GM18861 (cell line): ENCODE results near the gene ADCY9.
"Not testable (repeated sequence)": the region's sequence is repeated elsewhere in the genome, so short reads cannot be mapped to it uniquely, and the experiment has no call there.

ENCODE experiments used
- ATAC-seq: cut with Tn5 transposase; IDR thresholded peaks from one replicate; pipeline ENCODE4 v1.9.1; 2021; ENCODE audit not compliant: unreplicated experiment

The ADCY9 gene

DNA sequence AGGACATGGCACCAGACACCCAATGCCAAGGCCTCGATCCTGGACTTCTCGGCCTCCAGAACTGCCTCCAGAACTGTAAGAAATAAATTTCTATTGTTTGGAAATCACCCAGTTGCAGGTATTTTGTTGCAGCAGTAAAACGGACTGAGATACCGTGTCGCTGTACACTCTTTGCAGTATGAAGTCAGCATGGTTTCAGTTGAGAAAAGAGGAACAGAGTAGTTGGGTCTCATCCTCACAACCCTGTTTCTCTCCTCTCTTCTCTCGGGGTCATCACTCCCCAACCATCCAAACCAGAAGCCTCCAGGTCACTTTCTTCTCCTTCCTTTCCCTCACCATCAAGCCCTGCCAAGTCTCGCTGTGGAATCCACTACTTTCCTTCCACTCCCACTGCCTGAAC is 77.8 kb downstream of the ADCY9 start:
- ATAC-seq, result no peak

DNA sequence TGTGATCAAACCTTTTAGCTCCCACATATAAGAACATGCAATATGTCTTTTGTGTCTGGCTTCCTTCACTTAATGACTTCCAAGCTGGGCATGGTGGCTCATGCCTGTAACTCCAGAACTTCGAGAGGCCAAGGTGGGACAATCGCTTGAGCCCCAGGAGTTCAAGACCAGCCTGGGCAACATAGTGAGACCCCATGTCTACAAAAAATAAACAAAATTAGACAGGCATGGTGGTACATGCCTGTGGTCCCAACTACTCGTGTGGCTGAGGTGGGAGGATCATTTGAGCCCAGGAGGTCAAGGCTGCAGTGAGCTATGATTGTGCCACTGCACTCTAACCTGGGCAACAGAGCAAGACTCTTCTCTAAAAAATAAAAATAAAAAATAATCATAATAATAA is 79.3 kb downstream of the ADCY9 start:
- not testable (repeated sequence) for ATAC-seq

DNA sequence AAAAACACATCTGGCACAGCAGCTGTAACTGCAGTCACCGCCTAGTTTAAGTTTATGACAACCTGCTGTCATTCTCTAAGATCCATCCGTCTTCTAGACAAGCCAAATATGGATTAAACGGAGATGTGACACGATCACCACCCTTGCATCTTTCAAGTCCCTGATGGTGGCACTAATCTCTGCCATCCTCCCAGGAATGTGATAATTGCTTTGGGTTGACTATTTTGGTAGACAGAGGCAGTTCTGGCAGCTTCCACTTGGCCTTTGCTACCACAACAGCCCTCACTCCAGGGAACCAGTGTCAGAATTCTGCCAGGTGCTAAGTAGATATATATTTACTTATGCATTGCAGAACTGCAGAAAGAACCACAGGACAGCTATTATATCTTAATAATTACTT is 81.3 kb downstream of the ADCY9 start:
- no peak for ATAC-seq

DNA sequence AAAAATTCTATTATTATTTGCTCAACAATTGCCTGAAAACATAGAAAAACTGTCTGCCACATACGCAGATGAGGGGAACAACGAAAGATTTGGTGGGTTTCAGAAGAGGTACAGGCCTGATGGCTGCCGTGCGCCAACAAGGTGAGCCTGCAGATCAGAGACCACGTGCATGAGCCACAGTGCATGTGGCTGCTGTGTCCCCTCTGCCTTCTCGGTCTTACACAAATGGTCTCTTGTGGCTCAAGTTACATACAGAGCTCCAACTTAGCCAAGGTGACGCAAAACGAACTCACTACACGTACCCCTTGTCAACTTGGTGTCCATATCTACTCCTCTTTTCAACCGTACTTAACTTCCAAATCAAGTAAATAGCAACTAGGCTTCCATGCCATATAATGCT is 82.3 kb downstream of the ADCY9 start:
- no peak for ATAC-seq

DNA sequence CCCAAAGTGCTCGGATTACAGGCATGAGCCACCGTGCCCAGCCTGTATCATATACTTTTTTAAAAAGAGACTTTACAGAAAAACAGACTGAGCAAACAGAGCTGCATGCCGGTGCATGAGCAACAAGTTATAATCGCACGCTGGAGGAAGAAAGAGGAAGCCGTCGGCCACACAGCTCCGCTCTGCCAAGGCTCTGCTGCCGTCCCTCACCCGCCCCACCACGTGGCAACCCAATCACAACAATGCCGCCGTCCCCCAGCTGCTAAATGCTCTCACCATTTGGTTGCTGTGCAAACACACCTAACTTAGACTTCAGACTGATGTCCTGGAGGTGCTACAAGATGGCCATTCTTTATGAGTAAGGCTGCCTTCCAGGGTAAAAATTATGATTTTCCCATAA is 83.5 kb downstream of the ADCY9 start:
- no peak for ATAC-seq

DNA sequence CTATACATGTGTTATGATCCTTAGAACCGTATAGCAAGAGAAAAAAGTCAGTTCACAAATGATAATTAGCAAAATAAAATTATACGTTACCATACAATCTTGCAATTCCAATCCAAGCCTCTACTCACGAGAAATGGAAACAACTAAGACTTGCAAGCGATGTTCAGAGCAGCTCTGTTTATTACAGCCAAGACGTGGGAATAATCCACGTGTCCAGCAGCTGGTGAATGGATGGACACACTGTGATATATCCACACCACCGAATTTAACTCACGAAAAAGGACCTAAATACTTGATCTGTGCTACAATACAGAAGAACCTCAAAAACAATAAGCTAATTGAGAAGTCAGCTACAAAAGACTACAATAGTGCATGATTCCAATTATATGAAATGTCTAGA is 88.1 kb downstream of the ADCY9 start:
- no peak for ATAC-seq

DNA sequence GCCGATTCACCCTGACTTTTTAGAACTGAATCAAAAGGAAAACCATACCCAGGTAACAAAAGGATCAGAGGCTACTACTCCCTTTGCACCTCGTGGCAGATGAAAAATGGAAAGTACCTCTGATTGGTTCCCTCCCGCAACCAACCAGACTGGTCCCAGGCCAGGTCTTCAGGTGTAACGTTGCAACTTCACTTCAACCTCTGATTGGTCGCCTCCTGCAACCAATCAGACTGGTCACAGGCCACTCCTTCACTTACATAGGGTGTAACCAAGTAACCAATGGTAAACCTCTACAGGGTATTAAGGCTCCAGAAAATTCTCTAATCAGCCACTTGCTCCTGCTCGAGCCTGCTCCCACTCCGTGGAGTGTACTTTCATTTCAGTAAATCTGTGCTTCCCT is 89.4 kb downstream of the ADCY9 start:
- ATAC-seq, result no peak

DNA sequence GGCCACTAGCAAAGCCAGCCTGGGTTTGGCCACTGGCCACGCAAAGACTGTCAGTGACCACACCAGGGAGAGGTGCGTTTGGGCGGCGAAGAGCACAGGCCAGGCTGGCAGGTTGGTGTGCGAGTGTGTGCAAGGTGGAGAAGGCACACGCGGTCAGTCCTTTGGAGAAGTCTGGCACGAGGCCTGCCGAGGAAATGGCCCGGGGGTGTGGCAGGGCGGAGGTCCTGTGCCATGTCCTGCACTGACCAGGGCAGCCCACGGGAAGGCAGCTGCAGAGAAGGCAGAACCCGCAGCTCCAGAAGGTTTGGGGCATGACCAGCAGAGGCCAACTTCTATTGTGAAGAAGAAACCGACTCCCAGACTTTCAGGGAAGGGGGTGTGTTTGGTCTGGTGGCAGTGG is 90.8 kb downstream of the ADCY9 start:
- ATAC-seq, result no peak

DNA sequence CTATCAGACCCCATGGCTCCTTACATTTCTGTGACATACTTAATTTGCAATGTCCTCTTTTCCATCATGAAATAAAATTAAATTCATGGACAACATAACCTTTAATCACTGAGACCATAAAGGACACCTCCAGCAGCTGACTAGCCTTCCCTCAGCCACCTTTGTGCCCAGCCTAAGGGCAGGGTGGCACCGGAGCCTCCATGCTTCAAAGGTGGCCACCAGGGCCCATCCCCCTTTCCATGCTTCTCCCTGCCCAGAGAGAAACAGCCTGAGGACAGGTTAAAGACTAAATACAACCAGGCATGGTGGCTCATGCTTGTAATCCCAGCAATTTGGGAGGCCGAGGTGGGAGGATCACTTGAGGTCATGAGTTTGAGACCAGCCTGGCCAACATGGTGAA is 94.3 kb downstream of the ADCY9 start:
- ATAC-seq, result no peak

DNA sequence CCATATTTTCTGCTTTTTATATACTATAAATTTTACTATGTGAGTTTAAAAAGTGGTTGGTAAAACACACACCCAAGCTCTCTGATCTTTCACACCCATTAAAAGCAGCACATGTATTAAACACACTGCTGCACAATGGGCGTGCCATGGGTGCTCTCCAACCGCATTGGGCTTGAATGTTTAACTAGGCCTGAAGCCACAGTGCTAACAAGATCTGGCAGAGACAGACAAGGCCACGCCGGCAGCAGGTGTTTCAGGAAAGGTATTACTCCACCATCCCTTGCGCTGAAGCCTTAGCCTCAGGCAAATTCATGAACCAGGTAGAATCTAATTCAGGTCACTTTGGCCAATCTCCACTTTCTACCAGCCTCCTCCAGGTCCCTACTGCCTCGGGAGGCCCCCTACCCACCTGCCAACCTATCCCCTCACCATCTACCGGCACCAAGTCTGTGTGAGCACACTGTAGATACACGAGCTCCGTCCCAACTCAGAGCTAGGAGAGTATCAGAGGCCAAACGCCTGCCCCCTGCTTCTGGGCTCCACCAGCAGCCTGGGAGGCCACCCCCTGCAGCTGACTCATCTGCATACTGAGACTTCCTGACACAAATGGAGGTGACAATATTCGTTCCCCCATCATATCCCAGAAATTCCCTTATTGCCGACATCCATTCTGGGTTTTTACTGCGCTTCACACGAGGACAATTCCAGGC is 95.0 kb downstream of the ADCY9 start:
- ATAC-seq, result no peak

DNA sequence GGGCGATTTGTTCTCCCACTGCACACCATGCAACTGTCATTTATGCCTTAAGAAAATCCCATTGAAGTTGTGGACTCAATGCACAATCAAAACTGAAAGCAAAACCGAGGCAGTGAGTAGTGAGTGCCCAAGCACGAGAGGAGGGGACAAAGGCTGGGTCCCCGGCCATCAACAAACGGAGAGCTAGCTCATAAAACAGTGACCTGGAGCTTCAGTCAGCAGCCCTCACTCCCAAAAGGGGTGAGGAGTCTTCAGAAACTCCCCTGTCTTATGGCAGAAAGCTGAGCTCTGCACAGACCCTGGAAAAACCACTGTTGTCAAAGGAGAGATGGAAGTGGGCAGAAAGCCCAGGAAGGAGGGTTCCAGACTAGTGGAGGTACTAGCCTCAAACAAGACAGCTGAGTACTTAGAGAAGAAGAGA is 96.9 kb downstream of the ADCY9 start:
- no peak for ATAC-seq

DNA sequence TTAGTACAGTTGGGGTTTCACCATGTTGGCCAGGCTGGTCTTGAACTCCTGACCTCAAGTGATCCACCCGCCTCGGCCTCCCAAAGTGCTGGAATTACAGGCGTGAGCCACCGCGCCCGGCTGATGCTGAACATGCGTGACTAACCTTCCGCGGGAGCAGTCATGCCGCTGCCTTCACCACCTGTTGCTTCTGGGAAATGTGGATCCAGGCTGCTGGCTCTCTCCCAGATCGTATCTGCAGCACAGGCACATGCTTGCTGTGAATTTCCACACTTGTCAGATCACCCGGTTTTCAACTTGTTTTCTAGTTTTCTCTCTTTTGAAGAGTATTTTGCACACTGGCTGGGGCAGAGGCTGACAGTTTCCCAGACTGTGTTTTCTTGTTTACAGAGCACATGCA is 97.9 kb downstream of the ADCY9 start:
- ATAC-seq, result no peak

DNA sequence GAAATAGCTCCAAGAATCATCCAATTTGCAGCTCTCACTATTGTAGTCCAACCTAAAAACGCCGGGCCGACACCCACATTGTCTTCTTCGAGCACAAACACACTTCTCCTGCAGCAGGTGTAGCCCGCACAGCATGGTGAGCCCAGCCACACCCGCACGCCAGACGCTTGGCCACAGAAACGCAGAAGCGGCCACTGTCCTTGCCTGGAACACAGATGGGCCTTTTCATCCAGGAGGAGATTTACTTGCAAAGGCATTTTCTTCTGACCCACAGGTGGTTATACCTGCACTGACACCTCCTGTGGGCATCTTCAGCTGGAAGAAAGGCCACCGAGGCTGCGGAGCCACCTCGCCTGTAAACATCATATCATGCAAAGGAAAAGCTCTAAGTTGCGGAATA is 98.4 kb downstream of the ADCY9 start:
- no peak for ATAC-seq

DNA sequence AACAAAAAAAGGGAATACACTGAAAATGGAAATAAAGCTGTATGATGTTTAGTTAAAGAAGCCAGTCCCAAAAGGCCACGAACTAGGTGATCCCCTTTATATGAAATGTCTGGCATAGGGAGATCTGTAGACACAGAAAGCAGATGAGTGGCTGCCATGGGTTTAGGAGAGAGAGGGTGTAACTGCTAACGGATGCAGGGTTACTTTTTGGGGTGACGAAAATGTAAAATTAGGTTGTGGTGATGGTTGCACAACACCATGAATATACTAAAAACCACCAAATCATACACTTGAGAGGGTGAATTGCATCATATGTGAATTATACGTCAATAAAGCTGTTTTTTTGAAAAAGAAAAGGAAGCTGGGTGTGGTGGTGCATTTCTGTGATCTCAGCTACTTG is 99.6 kb downstream of the ADCY9 start:
- ATAC-seq, result no peak

DNA sequence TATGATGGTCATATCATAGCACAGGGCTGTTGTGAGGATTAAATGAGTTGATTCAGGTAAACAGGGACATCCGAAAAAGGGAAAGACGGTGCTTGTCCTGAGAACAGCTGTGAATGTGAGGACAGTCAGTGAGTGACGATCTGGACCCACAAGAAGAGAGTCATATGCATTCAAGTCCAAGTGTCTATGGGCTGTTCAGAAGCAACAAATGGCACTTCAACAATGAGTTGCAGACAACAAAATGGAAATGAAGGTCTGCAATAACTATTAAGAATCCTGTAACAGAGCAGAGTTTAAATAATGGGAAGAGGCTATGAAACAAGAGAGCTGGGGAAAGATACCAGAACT is 100.3 kb downstream of the ADCY9 start:
- ATAC-seq, result no peak

DNA sequence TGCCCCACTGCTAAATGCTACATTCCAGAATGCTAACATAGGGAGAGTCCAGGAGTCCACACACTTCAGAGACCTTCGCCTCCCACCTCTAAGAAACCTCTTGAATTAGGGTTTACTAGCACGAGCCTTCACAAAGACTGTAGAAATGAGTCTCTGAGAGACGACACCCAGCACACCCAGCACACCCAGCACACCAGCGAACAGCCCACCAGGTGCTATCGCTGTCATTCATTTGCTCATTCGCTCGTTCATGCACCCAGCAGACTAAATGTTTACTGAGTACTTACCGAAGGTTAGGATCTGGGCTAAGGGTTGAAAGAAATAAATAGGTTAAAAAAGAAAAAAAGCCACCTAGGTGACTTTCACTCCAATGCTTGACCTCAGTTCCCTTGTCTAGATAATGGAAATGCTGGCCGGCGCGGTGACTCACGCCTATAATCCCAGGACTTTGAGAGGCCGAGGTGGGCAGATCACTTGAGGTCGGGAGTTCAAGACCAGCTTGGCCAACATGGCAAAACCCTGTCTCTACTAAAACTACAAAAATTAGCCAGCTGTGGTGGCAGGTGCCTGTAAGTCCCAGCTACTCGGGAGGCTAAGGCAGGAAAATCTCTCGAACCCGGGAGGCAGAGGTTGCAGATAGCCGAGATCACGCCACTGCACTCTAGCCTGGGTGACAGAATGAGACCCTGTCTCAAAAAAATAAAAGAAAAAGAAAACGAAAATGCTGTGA is 100.8 kb downstream of the ADCY9 start:
- no peak for ATAC-seq

DNA sequence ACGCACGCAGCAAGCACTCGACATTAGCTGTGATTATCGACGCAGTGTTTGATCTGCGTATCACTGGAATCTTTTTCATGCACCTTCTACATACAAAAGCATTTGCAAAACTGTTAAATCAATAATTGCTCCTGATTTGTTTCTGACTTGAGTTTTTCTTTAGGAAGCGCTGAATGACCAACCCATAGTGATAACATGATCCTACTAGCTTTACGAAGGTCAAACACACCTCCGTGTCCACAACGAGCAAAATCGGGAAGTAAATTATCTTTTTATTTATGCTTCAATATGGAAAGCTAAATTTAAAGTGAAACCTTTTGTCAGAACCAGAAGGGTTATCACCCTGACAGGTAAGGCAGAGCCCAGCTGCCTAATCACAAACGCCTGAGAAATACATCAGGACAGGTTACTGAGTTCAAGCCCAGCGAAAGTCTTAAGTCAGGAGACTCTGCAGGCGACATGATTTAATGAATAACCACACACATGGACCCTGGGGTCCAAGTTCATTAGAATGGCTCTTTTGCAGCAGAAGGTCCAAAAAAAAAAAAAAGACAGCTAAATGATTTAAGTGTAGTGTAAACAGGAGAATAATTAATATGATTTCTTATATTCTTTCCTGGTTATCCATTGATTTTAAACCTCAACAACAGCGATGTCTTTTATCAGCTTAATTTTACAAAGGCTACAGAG is 104.2 kb downstream of the ADCY9 start:
- no peak for ATAC-seq

DNA sequence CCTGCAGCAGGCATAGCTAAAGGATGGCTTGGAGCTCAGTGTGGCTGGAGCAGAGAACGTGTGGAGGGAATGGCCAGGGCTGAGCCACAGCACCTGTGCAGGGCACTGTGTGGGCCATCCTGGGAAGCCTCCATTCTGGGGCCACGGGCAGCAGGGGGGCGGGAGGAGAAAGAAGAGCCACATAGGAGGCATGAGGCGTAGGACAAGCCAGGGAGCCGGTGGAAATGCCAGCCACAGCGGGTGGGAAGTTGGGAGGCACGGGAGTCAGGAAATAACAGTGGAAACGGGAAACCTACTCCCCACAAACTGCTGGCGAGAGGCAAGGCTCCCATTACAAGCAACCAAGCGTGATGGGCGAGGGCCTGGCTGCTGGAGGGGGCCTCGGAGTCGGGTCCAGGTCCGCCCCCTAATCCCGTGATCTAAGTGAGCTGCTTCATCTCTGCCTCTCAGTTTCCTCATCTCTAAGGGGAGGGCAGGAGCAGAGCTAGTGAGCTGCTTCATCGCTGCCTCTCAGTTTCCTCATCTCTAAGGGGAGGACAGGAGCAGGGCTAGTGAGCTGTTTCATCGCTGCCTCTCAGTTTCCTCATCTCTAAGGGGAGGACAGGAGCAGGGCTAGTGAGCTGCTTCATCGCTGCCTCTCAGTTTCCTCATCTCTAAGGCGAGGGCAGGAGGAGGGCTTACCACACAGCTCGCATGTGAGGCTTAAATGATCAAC is 104.9 kb downstream of the ADCY9 start:
- no peak for ATAC-seq

DNA sequence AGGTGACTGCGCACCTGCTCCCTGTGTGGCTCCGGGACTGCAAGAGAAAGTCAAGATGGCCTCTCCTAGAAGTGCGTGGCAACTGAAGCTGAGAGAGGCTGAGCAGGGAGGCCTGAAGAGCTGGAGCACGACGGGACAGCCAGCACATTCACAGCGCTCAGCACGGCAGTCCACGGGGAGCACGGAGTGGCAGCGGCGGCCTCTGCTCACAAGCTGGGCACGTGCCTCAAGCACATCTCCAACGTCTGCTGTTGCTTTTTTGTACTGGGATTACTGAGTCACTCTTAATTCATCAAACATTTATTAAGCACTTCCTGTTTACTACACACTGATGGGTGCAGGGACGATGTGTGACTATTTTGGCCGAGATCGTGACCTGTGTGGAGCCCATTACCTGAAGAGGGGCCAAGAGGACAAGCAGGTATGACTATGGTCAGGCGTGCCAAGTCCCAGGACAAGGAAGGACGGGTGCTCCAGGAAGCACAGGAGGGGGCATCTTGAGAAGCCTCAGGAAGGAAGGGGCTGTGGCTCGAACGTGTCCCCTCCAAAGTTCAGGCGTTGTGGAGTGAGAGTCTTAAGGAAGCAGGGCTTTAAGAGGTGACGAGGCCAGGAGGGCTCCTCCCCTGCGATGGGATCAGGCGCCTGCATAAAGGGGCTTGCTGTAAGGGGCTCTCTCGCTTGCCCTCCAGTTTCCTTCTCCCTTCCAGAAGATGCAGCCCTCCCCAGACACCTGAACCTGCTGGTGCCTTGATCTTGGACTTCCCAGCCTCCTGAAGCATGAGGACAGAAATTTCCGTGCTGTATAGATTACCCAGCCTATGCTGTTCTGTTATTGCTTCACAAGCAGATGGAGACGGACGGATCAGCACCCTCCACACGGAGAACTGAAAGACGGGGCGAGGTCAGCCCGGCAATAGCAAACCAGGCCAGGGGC is 105.8 kb downstream of the ADCY9 start:
- no peak for ATAC-seq

DNA sequence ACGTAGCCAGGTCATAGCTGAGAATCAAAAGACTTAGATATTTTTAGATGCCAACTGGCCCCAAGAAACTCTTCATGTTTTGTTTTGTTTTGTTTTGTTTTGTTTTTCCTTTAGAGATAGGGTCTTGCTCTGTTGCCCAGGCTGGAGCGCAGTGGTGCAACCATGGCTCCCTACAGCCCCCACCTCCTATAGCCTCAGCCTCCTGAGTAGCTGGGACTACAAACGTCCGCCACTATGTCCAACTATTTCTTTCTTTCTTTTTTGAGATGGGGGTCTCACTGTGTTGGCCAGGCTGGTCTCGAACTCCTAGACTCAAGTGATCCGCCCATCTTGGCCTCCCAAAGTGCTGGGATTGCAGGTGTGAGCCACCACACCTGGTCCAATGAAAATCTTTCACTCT is 107.1 kb downstream of the ADCY9 start:
- ATAC-seq, result no peak

DNA sequence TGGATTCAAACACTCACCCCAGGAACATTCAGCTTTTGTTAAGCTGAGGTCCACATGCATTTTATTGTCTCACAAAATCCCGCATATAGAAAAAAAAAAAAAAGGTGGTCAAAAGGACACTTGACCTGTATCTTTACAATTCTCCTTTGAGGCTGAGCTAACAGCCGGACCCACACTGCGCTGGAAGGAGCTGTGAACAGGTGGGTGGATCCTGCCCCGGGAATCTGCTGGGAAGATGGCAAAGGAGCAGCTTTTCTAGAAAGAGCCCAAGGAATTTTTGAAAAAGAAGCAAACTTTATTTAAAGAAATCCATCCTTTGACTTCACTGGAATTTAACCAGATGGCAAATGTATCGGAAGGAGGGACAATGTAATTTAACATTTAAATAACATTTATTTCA is 108.1 kb downstream of the ADCY9 start:
- no peak for ATAC-seq
